Measurements from ENCODE around the gene MRPS11. TPM values are rescaled to one million over a fixed set of nuclear protein-coding genes. Genes with fewer than 3 reads are reported as not detected.

Gene MRPS11
- total RNA-seq, 1 experiment from 2014 or later = 47.4 TPM

- Histone ChIP-seq H3K27me3 (ENCODE audit: insufficient read depth, low read length) (no peaks in the 10 kb centered on the region), H3K4me1 (ENCODE audit: control insufficient read depth in 1 of 2, insufficient read depth in 2 of 2, low read length in 2 of 2) (no peaks in the 10 kb centered on the region), H3K36me3 (ENCODE audit: control insufficient read depth in 1 of 2, insufficient read depth in 2 of 2, low read length in 2 of 2) (no peaks in the 10 kb centered on the region), H3K9me2 (ENCODE audit: insufficient read depth) (no peaks in the 10 kb centered on the region), H3K4me2 (ENCODE audit: low read length) (no peak overlapping the region), H3K4me3 (replicated peaks in 1 of 2; ENCODE audit: low read depth in 1 of 2, low read length in 2 of 2) (no peak overlapping the region), H3K79me2 (ENCODE audit: insufficient read depth, low read length) (no peaks in the 10 kb centered on the region), H3K27ac (ENCODE audit: low read depth, low read length) (no peak overlapping the region), H2AFZ (ENCODE audit: low read depth, low read length, poor library complexity, severe bottlenecking) (no peak overlapping the region), H4K20me1 (ENCODE audit: insufficient read depth) (no peaks in the 10 kb centered on the region), H3K9ac (ENCODE audit: low read length) (no peak overlapping the region), H3K9me3 (ENCODE audit: control insufficient read depth in 1 of 2, insufficient read depth in 1 of 2, low read depth in 1 of 2, low read length in 2 of 2) (no peaks in the 10 kb centered on the region)
- no TSS peak for BruUV-seq (replicated peaks)
- TF ChIP-seq EZH2 (IDR thresholded peaks at IDR 0.05) = no peak
- TF ChIP-seq JUND (IDR thresholded peaks at IDR 0.05) = no peak
- TF ChIP-seq CBX3 (IDR thresholded peaks at IDR 0.05; ENCODE audit: low read depth) = no peak
- TF ChIP-seq EGR1 (IDR thresholded peaks at IDR 0.05; ENCODE audit: low read depth) = no peak
- no peak for TF ChIP-seq SRF (IDR thresholded peaks at IDR 0.05; ENCODE audit: low read depth)
- no peak for TF ChIP-seq SIN3A (IDR thresholded peaks at IDR 0.05; ENCODE audit: low read depth)
- no peak for TF ChIP-seq FOSL1 (IDR thresholded peaks at IDR 0.05; ENCODE audit: low read depth)
- TF ChIP-seq ZFX (IDR thresholded peaks at IDR 0.05) = no peak
- TF ChIP-seq TCF7L2 (IDR thresholded peaks at IDR 0.05; ENCODE audit: borderline replicate concordance, extremely low read depth, insufficient read depth, insufficient read length) = no peak
- no peak for TF ChIP-seq ZNF274 (IDR thresholded peaks at IDR 0.05; ENCODE audit: low read depth, low read length)
- TF ChIP-seq POLR2AphosphoS5 (IDR thresholded peaks at IDR 0.05; ENCODE audit: low read depth, low read length) = no peak
- TF ChIP-seq CTCF (IDR thresholded peaks at IDR 0.05 in 2 of 3, conservative IDR thresholded peaks at IDR 0.05 in 1 of 3; ENCODE audit: borderline replicate concordance in 1 of 3, insufficient read depth in 1 of 3, low read depth in 2 of 3, low read length in 2 of 3) = no peak
- ChIA-PET CTCF (no interaction called here), POLR2A (no interaction called here), RAD21 (ENCODE audit: low non-redundant PET in 1 of 2, low total read pairs in 2 of 2, uncharacterized antibody in 2 of 2, unreplicated experiment in 2 of 2) (no interaction called here)
- no peak for DNase-seq (ENCODE audit: low read depth, low spot score)
- no peak for ATAC-seq
- intact Hi-C loops (cut with micrococcal nuclease) = no loop called here
Observed at GRCh38 chr15:88497109-88497765, 29.7 kb downstream of the MRPS11 start.

Measured in HCT116 (cell line).